ENCODE measurements around the gene PAF1.

DNA sequence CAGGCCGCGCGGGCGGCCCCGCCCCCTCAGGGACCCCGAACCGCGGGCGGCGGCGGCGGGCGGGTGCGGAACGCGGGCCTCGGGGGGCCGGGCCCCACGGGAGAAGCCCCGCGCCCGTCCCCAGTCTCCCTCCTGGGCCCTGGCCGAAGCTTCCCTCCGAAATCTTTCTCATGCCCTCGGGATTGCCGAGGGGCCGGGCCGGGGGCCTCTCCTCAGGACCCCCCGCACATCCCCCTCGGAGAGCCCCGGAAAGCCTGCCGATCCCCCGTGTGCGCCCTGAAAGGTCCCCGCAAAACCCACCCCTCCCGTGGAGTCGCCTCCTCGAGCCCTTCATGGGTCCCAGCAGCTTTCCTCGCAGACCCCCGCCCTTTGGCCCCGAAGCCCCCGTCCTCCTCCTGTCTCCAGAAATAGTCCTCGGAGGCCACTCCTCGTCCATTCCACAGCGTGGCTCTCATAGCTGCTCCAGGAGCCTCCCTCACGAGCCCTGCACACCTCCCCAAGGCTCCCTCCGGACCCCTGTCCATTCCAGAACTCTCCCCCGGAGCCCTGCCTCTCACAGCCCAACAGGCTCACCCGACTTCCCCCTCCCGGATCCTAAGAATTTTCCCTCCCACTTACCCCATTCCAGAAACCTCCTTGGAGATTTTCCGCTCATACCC is 48.1 kb downstream of the PAF1 start:
- TF ChIP-seq, protein P1, sequence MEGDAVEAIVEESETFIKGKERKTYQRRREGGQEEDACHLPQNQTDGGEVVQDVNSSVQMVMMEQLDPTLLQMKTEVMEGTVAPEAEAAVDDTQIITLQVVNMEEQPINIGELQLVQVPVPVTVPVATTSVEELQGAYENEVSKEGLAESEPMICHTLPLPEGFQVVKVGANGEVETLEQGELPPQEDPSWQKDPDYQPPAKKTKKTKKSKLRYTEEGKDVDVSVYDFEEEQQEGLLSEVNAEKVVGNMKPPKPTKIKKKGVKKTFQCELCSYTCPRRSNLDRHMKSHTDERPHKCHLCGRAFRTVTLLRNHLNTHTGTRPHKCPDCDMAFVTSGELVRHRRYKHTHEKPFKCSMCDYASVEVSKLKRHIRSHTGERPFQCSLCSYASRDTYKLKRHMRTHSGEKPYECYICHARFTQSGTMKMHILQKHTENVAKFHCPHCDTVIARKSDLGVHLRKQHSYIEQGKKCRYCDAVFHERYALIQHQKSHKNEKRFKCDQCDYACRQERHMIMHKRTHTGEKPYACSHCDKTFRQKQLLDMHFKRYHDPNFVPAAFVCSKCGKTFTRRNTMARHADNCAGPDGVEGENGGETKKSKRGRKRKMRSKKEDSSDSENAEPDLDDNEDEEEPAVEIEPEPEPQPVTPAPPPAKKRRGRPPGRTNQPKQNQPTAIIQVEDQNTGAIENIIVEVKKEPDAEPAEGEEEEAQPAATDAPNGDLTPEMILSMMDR (optimal IDR thresholded peaks at IDR 0.05 in 1 of 3, IDR thresholded peaks at IDR 0.05 in 1 of 3, conservative IDR thresholded peaks at IDR 0.05 in 1 of 3; ENCODE audit: extremely low read depth in 1 of 3, insufficient read depth in 2 of 3, low read length in 3 of 3) = no peak
- TF ChIP-seq EZH2 (IDR thresholded peaks at IDR 0.05; ENCODE audit: low read length) = no peak

Data from keratinocyte (primary cell).